ENCODE results near the gene SLC25A53.
"Not testable (repeated sequence)": the region's sequence is repeated elsewhere in the genome, so short reads cannot be mapped to it uniquely, and the experiment has no call there.

The SLC25A53 gene

GRCh38 chrX:104126856-104127255 lies 30.0 kb downstream of the SLC25A53 start:
- no peak for DNase-seq

DNA sequence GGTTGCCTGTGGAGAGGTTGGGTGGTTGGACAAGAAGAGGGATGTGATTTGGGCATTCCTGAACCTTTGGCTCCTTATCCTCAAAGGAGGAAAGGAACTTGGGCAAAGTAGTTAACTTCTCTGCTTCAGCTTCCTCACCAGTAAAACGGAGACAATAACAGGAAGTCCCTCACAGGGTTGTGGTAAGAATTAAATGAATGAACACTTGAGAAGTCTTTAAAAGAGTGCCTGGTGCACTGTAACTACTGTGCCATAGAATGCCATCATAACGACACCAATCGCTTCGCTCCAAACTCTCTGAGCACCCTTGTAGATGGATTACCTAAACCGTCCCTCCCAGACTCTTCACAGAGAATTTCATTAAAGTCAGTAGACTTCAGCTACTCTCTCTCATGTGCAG lies 34.0 kb downstream of the SLC25A53 start:
- DNase-seq: no peak

DNA sequence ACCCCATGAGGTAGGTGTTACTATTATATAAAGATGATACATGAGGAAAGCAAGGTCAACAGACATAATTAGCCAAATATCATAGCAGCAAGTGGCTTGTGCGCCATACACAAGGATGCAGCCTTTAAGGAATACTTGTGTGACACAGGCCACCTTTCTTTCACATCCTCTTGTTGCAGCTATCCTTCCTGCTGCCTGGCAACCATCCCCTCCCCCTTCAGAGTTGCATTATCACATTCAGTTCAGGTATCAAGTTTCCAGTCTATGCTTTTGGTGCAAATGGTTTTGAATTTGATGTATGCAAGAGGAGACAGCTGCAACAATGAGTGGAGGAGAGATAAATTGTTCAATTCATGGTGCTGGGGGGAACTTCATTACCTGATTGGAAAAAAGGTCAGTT lies 38.0 kb downstream of the SLC25A53 start:
- DNase-seq: no peak

DNA sequence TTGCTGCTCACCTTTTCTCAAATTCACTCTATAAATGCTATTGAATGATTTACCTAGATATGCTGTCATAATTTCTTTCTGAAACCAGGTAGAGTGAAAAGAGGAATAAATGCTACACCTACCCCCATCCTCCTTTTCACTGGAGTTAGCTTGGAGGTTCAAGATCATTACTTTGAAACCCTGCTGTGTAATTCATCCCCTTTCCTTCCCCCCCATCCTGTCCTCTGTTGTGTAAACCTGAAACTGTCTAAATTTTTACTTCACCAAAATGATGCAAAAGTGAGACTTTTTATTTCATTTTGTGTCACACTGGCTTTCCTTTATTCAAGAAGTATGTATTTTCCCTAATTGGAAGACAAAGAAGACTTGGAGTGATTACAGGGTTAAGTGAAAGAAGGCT lies 39.0 kb downstream of the SLC25A53 start:
- DNase-seq: no peak

- DNase-seq: peak; percentile 48 to 56
Observed at GRCh38 chrX:104113222-104113965, 43.4 kb downstream of the SLC25A53 start.

- DNase-seq: peak; percentile 24 to 41
Observed at GRCh38 chrX:104112326-104112951, 44.4 kb downstream of the SLC25A53 start, which contains the start of gene ZCCHC18. Gene ZCCHC18, plus strand, starts transcription at chrX:104112523. Its CDS starts 1,589 bp downstream, at chrX:104114112.

GRCh38 chrX:104110491-104111240 lies 46.1 kb downstream of the SLC25A53 start:
- DNase-seq: peak in 1 of 2 donors; percentile 40

GRCh38 chrX:104108955-104109354 lies 47.9 kb downstream of the SLC25A53 start:
- no peak for DNase-seq

DNA sequence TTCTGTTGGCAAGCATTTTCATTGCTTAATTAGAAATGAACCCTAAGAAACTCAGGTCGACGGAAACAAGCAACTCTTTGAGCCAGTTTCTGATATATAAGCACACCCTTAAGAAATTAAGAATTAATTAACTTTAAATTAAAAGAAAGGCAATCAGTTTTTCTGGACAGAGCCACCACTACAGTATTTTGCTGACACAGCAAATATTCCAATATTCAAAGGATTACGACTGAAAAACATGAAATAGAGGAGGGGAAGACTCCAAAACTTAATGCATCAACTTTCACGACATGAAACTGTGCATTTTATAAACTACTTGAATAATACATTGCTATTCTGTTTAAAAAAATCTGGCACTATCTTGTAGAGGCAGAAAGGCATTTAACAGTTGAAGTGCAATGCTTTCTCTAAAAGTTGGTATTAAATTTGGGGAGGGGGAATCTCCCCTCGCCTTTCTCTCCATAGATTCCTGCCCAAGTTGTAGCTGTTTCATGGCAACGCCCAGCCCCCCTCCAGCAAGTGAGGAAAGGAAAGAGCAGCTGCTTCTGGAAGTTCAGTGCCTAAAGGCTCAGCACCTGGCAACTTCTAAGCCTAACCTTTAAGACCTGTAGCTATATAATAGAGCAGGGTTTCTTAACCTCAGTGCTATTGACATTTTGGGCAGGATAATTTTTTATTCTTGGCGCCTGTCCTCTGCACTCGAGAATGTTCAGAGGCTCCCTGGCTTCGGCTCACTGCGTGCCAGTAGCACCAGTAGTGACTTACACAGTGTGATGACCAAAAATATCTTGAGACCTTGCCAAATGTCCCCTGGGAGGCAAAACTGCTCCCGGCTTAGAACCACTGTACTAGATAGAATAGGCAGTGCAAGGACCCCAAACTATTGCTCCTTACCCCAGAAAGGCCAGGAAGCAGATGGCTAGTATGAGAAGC lies 51.2 kb downstream of the SLC25A53 start:
- no peak for DNase-seq

DNA sequence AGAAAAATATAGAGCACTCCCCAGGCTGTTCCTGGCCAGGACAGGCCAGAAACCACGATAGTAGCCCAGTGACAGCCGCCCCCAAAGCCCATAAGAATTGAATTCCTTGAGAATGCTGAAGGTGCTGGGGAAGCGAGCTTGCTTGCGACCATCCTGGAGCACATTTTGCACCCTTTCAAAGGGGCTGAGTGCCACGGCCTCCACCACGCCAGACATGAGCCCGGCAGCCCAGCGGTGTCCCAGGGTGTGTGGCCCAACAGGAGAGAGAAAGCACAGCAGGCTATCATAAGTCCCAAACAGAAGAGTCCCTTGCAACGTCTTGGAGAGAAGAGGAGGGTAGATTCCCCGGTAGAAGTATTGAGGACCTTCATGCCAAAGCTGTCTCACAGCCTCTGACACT lies 52.1 kb downstream of the SLC25A53 start:
- DNase-seq: no peak

- DNase-seq: no peak
Observed at GRCh38 chrX:104098919-104099318, 57.9 kb downstream of the SLC25A53 start.

- peak; percentile 63 to 74 for DNase-seq
Observed at GRCh38 chrX:104098151-104098808, 58.5 kb downstream of the SLC25A53 start.

GRCh38 chrX:104085919-104086318 lies 70.9 kb downstream of the SLC25A53 start:
- DNase-seq: no peak

GRCh38 chrX:104085477-104085876 lies 71.3 kb downstream of the SLC25A53 start:
- no peak for DNase-seq

DNA sequence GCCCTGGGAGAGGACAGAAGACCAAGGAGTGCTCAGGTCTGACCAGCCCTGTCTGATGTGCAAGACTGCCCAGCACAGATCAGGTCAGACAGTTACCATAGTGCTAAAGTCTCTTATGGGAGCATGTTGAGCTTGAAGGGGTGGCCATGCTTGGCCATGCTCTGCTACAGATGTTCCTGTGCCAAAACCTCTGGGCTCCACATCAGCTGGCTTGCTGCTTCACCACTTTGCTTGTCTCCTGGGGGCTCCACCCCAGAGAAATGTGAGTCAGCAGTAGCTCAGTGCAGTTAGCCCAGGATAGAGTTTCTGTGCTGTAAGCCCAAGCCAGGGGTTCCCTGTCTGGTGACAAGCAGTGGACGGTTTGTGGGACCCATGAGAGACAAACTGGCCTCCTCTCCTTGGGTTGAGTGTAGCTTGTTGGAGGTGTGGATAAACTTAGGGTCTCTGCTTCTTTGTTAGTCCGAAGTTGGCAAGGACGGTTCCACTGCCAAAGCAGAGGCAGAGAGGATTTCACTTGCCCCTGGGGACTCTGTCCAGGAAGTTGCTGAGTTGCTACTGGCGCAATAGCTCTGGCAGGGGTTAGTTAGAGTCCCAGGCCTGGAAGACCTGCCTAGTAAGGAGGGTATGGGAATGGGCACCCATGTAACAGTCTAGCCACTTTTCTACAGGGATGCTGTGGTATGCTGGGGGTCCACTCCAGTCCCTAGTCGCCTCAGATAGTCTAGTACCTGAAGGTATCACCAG lies 72.1 kb downstream of the SLC25A53 start:
- DNase-seq: no peak

DNA sequence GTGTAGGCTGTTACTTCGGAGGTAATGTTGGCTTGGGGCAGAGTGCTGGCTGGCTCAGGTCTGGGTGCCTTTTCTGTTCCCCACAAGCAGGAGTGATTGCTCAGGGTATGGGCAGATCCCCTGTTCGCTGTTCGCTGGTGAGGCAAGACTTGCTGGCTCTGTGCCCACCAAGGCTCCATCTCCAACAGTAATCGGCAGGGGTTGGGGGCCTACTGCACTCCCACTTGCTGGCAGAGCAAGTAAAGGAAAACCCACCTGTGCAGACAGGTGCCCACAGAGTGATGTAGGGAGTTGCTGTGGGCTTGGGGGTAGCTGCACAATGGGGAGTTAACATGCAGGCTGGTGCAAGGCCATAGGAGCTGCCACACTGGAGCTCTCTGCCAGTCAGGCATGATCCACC lies 72.7 kb downstream of the SLC25A53 start:
- no peak for DNase-seq

- DNase-seq: not testable (repeated sequence)
Observed at GRCh38 chrX:104077854-104078253, 79.0 kb downstream of the SLC25A53 start.

DNA sequence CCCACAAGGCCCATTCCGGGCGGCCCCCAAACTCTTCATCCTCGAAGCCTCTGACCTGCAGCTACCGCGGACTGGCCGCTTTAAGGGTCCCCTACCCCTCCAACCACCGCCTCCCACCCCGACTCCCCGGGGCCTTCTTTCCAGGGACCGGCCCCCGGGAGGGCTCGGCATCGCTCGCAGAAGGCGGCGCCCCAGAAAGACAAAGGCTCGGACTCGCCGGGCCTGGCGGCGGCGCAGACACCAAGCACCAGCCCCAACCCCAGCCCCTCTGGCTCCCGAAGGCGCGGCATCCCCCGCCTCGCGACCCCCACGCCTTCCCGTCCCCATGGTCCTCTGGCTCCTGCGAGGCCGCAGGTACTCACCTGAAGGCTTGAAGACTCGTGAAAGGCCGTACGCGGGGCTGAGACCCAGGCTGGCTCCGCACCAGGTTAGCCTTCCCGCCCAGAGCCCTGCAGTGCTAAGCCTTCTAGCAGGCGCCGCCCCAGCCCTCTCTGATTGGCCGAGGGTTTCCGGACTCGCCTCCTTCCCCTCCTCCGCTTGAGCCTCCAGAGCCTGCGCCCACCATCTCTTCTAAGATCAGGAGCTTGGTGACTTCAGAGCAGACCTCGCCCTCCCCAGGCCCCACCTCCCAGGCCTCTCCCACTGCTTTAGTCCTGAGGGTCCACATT lies 80.9 kb downstream of the SLC25A53 start, which contains the start of gene TMSB15C:
TMSB15C (minus strand) TSS at position 459 of the 668 bp plus-strand sequence.
- not testable (repeated sequence) for DNase-seq

DNA sequence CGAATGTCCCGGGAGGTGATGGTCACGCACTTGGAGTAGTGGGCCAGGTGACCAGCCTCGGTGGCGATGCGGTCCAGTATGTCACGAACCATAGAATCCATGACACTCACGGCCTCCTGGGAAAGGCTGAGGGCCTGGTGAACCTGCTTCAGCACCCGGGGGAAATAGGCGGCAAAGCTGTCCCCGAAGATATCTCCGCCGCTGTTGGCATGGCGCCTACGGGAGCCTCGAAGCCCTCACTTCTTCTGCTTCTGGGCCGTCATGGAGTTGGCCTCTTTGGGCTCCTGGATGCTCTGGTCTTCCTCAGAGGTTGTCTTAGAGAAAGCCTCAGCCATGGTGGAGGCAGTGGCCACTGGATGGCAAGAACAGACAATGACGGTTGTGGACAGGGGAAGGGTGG lies 94.2 kb downstream of the SLC25A53 start:
- not testable (repeated sequence) for DNase-seq

- not testable (repeated sequence) for DNase-seq
Observed at GRCh38 chrX:104054956-104055355, 101.9 kb downstream of the SLC25A53 start.

Data from CD4-positive, alpha-beta T cell treated with Interleukin-4 for 1 hour (primary cell).